NCI-H2081 (cell line): ENCODE data around the gene MUC4.
"Not testable (repeated sequence)": the region's sequence is repeated elsewhere in the genome, so short reads cannot be mapped to it uniquely, and the experiment has no call there.

ENCODE experiments used
- DNase-seq, 2 experiments: peaks; one replicate each; lab custom pipeline; 2025; lab: John Stamatoyannopoulos, UW

Gene MUC4

DNA sequence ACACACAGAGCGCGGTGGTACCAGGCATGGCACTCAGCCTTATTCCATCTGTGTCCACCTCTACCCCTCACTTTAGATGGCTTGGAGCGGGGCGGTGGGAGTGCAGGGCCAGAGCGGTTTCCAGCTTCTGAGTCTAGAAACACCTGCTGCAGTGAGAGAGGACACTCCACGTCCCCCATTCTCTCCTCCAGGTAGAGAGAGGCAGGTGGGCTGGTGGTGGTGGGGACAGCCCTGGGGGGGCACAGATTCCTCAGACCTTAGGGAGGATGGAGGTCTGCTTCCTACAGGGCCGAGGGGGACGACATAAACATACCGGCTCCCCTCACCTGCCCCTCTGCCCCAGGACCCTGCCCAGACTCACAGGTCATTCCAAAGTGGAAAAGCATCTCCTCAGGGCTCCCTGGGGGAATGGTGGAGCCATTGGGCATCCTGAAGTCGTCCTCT, 50.6 kb downstream of the MUC4 start:
- no peak for DNase-seq

DNA sequence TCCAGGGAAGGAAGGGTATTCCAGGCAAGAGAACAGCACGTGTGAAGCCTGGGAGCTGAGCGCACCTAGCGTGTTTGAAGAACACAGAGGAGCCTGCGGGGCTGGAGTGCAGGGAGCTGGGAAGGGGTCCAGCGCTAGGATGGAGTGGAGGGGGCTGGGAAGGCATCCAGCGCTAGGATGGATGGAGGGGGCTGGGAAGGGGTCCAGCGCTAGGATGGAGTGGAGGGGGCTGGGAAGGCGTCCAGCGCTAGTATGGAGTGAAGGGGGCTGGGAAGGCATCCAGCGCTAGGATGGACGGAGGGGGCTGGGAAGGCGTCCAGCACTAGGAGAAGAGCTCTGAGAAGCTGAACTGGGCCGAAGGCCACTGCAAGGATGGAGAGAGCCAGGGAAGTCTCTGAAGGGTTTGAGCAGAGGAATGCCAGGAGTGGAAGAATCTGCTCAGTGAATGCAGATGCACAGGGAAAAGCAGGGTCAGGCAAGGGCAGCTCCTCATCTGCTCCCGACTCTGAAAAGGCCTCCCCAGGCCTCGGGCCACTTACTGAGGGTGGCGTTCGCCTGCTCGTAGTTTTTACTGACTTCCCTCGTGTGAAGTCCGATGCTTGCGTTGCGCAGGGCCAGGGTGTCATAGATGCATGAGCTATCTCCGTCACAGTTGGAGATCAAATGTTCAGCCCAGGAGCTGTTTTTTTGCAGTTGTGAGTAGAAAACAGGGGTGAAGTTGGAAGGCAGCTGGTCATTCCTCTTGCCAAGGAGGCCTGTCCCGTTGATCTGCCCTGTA, 51.2 kb downstream of the MUC4 start:
- no peak for DNase-seq

DNA sequence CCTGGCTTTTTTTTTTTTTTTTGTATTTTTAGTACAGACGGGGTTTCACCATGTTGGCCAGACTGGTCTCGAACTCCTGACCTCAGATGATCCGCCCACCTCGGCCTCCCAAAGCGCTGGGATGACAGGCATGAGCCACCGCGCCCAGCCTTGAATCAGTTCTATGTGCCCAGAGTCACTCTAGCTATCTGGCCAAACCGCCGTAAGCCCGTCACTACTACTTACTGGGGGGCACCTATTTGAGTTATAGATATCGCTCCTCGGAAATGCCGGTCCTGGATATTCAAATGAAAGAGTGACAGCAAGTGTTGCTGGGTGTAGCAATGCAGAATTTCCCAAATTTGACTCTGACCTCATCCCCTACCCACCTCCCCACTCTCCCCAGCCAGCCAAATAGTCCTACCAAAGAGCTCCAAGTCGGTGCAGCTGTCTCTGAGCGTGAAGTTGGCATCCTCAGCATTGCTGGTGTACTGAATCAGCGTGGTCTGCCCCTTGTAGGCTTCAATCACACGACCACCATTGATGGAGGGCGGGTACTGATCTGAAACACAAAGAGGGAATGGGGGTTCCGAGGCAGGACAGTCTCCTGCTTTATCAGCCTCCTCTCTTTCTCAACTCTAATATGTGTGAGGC, 52.9 kb downstream of the MUC4 start:
- DNase-seq = no peak

DNA sequence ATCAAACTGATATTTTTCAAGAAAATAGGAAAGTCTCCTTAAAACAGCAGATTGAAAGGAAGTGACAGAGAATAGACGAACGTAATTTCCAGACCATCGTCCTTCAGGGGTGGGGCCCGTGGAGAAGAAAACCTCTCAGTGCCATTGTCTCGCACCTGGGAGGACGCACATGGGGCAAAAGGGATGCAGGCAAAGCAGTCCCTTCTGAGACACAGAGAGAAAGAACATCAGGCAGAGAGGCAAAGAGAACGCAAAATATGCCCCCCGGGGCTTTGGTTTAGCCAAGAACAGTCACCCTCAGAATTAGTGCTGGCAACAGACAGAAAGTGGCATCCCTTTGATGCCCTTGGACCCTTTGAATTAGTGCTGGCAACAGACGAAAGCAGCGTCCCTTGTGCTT, 53.9 kb downstream of the MUC4 start:
- DNase-seq = no peak

DNA sequence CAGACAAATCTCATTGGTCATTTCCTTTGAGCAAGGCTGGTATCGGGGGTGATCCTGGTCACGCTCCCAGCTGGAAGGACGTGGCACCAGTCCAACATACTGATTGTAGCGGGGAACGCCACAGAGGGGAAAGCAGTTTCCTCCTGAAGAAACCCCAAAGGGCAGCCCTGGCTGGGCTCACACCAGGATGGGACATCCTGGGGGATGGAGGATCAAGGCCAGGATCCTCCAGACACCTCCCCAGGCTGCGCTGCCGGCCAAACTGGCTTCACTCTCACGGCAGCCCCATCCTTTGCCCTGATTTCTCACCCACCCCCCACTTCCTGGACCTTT, 54.3 kb downstream of the MUC4 start:
- DNase-seq = no peak

DNA sequence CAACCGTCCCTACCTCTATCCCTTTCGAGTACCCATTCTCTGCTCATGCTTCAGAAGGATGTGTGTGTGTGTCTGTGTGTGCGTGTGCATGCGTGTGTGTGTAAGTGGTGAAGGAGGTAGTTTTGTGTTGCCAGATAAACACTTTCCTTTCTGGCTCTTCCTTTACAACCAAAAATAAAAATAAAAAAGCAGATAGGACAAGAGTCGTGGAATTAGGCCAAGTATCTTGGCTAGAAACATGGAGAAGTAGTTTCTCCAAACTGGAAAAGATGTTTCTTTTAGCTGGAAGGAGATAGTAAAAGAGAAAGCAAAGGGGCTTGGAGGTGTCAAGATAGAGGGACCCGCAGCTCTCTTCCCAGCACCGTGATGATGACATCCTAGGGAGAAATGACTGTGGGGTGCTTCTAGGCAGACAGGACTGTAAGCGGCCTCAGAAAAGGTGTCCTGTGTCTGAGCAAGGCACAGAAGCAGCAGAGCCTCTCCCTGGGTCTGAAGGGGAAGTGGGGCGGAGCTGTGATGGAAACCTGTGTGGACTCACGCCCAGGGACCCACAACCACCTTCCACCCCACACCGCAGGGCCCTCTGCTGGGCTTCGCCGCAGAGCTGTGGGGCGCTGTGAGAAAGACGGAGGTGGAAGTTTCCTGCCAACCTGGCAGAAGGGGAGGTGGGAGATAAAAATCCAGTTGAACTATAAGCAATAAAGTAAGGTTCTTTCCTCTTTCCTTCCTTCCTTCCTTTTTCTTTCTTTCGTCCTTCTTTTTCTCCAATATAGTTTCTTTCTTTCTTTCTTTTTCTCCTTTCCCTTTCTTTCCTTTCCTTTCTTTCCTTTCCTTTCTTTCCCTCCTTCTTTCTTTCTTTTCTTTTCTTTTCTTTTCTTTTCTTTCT, 55.7 kb downstream of the MUC4 start:
- no peak for DNase-seq

DNA sequence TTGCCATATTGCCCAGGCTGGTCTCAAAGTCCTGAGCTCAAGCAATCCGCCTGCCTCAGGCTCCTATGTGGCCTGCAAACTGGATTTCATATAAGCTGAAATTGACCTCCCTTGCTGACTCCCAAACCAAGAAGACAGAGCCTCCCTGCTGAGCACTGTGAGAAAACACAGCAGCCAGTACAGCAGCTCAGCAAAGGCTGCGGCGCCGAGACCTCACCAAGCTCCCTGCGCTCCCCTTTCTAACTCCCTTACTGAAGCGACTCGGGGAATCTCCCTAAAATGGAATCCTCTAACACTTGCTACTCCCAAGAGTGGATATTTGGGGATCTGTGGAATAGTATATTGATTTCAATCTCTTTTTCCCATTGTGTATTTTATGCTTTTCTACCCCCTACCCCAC, 56.3 kb downstream of the MUC4 start:
- no peak for DNase-seq

DNA sequence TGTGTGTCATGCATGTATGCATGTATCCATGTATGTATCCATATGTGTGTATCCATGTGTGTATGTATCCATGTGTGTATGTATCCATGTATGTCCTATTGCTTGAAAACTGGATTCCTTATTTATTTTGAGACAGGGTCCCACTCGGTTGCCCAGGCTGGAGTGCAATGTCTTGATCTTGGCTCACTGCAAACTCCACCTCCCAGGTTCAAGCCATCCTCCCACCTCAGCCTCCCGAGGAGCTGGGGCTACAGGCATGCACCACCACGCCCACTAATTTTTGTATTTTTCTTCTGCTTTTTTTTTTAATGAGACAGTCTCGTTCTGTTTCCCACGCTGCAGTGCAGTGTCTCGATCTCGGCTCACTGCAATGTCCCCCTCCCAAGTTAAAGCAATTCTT, 56.8 kb downstream of the MUC4 start:
- DNase-seq = no peak

DNA sequence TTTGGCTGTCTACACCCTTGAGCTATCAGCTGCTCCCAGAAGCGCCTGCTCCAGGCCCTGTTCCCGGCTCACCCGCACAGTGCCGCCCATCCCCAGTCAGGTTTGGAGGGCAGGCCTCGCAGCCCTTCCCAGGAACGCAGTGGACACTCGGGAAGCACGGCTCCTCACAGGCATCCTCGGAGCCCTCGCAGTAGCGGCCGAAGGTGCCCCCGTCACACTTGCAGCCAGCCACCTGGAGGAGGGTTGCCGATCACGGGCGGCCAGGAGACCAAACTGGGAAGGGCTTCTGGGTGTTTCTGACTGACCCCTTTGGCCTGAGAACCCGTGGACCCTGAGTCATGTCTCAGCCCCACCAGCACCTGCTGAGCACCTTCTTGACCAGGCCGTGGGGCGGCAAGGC, 57.6 kb downstream of the MUC4 start:
- no peak for DNase-seq

DNA sequence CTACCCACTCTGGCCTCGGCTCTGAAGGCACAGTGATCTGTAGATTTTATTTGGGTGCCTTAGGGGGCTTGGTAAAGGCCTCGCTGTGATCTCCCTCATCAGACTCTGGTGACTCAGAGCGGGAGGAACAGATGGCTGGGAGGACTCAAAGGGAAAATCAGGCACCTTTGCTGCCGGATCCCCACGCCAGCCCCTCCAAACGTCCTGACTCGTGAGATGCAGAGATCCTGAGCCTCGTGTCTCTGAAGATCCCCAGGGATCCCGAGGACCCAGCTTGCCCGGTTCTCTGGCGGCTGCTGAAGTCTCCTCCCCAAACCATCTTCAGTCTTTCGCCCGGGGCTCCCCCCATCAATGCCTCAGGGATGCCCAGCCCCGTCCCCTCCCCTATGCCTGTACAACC, 58.1 kb downstream of the MUC4 start:
- DNase-seq = no peak

DNA sequence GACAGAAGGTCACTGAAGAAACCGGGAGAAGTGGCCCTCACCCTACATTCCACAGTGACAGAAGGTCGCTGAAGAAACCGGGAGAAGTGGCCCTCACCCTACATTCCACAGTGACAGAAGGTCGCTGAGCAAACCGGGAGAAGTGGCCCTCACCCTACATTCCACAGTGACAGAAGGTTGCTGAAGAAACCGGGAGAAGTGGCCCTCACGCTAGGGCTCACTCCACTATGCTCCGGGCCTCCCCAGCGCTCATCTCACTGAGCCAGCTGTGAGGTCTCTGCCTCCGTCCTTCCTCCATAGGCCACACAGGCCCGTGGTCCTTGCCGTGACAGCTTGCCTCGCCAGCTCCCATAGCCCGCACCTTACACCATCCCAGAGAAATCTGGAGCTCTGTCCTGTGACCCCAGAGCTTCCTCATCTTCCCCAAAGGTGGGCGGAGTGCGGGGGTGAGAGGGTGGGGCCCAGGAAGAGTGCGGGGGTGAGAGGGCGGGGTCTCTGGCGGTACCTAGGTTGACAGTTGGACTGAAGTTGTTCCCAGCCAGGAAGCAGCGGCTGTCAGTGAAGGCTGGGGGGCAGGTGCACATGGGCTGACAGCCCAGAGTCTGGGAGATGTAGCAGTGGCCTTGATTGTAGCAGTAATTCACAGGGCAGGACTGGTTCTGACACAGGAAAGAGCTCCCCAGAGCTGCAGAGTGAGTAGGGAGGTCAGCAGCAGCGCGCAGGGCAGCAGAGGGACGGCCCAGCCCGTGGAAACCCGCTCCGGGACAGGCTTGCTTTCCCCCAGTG, 59.0 kb downstream of the MUC4 start:
- peak in 1 of 2 experiments; percentile 39 for DNase-seq

DNA sequence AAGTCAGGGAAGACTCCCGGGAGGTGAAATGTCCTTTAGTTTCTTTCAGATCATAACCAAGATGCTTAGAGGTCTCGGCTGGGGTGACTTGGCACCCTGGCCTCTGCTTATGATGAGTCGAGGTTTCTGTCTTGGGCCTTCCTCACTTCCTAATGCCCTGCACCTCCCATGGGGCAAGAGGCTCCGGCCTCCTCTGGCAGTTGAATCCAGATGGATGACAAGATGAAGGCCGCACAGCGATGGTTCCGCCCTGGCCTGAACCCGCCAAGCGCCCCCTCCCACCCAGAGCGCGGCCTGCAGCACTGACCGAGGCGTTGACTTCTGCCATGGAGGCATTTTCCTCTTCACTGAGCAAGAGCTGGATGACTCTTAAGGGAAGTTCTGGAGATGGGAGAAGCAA, 59.7 kb downstream of the MUC4 start:
- no peak for DNase-seq

DNA sequence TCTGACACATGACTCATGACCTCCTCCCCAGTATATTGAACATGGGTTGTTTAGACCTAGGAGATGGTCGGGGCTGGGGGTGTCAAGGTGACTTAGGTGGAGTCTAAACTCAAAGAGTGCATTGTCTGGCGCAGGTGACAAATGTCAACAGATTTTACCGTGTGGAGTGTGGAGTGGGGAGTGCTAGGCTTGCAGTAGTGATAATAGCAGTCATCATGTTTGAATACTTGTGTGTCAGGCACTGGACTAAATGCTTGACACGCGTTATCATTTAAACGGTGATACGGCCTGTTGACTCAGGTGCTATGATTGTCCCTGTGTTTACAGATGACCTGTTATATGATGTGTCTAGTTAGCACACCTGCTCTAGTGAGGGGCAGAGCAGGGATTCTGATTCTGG, 60.2 kb downstream of the MUC4 start:
- DNase-seq = peak; percentile 76 to 95

DNA sequence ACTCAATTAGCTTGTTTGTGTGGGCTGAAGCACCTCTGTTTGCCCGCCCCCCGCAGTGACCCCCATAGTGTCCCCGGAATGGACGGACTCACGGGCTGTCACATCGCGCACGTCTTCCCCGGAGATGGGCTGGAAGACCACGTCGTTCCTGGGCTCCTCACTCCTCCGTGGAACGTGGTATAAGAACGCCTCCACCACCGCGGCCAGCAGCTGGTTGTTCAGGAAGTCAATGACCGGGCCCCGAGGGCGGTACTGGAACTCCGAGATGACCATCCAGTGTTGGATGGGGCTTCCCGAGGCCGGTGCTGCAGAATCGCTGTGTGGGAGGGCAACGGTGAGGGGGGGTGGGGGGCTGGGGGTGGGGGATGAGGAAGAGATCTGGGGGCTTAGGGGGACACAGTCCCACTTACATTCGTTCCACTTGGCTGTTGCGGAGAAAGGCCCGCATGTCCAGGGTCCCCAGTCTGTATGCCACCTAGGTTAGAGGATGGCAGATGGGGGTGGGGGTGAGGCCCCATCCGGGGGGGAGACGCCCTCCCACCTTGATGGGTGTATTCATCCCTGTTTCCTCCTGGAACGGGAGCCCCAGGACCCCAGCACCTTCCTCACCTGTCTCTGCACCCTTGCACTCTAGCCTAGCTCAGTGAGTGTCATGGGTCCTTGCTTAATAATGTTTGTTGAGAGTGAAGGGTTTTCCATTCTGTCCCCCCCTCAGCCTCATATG, 60.8 kb downstream of the MUC4 start:
- no peak for DNase-seq

DNA sequence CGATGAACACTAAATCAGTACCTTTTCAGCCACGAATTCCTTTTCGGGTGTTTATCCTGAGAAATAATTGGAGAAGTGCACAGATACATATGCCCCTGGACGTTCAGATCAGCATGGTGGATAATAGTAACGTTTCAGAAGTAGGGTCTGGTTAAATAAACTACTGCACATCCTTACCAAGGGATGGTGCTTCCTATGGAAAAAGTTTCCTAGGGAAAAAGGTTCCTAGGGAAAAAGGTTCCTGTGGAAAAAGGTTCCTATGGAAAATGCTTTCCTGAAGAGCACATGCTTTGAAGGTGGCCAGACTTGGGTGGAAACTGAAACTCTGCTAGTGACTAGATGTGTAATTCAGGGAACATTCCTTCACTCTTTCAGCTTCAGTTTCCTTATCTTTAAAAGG, 62.6 kb downstream of the MUC4 start:
- DNase-seq = not testable (repeated sequence)

DNA sequence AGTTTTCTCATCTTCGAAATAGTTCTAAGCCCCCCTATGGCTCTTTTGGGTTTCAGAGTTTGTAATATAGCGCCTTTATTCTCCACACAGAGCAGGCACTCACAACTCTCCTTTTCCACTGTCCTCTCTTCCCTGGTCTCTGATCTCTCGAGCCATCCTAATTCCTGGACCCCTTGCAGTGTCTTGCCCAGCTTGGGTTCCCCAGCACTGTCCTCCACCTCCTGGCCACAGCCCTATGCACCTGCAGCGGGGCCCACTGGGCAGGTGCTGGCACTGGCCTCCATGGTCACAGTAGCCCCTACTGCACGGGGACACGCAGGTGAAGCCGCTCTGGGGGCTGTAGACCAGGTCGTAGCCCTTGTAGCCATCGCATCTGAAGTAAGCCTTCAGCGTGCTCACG, 63.1 kb downstream of the MUC4 start:
- no peak for DNase-seq

DNA sequence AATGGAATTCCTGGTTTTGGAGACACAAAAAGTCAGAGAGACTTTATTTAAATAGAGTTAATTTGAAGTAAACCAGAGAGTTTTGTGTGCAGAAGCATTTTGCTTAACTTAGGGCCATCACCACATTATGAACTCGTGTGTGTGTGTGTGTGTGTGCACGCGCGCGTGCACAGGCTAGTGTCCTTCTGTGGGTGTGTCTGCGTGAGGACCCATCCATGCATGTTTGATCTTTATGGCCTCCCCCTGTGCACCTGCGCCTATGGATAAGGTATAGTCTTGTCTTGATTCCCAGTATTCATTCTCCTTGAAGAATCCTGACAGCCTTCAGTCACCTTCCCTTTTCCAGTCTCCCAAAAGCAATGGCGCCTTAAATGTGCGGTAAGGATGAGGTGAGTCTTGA, 65.0 kb downstream of the MUC4 start:
- DNase-seq = no peak

DNA sequence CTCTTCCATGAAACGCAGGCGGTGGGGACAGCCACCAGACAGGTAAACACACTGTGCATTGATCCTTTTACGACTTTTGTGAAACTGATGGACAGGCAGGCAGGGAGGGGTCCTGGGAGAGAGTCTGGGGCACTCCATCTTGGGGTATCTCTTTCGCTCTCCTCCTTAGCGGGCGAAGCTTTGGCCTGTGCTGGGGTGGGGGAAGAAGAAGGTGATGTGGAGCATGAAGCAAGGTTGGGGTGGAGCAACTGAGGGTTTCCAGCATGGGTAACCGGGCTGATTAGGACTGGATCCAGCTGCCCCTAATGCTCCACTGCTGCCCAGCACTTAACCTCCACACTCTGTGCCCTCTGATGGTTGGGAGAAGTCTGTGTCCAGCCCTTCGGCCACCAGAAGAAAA, 65.4 kb downstream of the MUC4 start:
- no peak for DNase-seq

DNA sequence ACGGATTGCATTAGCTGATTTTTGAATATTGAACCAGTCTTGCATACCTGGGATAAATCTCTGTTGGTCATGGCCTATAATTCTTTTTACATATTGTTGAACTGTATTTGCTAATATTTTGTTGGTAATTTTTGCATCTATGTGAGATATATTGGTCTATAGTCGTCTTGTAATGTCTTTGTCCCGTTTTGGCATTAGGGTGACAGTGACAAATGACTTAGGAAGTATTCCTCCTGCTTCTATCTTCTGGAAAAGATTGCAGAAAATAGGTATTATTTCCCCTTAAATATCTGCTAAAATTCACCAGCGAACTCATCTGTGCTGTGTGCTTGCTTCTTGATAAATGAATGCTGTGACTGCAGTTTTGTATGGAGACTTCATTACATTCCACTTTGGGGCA, 67.3 kb downstream of the MUC4 start:
- no peak for DNase-seq

DNA sequence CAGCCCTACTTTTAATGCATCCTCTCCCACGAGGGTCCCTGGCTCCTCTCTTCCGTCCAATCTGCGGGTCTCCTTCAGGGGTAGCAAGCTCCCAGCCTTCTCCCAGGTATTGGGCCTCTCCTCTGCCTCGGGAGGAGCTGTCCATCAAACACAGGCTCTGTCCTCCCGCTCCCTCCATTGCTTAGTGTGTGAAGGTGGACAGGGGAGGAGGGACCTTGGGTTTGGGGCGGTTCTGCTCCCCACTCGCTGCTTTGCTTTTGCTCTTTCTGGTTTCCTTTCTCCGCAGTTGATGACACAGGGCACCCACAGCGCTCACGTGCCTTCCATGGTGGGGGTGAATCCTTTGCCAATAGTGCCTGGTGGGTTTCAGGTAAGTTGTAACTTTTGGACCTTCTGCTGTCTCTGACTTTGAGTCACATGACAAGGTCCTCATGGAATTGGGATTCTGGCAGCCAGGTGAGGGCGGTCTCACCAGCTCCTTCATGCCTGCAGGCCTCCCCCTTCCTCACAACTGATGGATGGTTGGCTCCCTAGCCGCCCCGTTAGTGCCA, 72.1 kb downstream of the MUC4 start:
- DNase-seq = no peak
